Liver (tissue), 9 donors: ENCODE data around the gene BRIP1. TPM values are rescaled to one million over a fixed set of nuclear protein-coding genes. Genes with fewer than 3 reads are reported as not detected.

Experiments
- DNase-seq: peaks from one replicate; pipeline ENCODE4 v3.0.0-alpha.2; 2017; ENCODE audit warnings: low spot score
- H3K27ac ChIP-seq, 2 donors: one replicate each; pipeline ENCODE4 v1.7.0; 2013; ENCODE audit warnings: inconsistent platforms in 2 of 2, low read length in 2 of 2, control low read depth in 1 of 2, low read depth in 1 of 2, mild to moderate bottlenecking in 1 of 2
- H3K27me3 ChIP-seq, 4 donors: one replicate each; pipeline versions ENCODE4 v1.6.1 to v1.7.0; 2013; ENCODE audit warnings: low read length in 3 of 4, inconsistent platforms in 1 of 4, mild to moderate bottlenecking in 1 of 4, moderate library complexity in 1 of 4; ENCODE audit not compliant: control insufficient read depth in 4 of 4, insufficient read depth in 4 of 4
- H3K36me3 ChIP-seq, 4 donors: one replicate each; pipeline versions ENCODE4 v1.6.1 to v1.7.0; 2013; ENCODE audit warnings: low read length in 3 of 4, mild to moderate bottlenecking in 3 of 4, low read depth in 1 of 4, moderate library complexity in 1 of 4; ENCODE audit not compliant: control insufficient read depth in 4 of 4, insufficient read depth in 3 of 4
- H3K4me1 ChIP-seq, 4 donors: one replicate each; pipeline versions ENCODE4 v1.6.1 to v1.7.0; 2013; ENCODE audit warnings: low read length in 3 of 4, mild to moderate bottlenecking in 3 of 4, moderate library complexity in 1 of 4; ENCODE audit not compliant: control insufficient read depth in 4 of 4, insufficient read depth in 4 of 4
- H3K4me3 ChIP-seq, 3 donors: one replicate each; pipeline versions ENCODE4 v1.6.1 to v1.7.0; 2013; ENCODE audit warnings: low read length in 3 of 3, control low read depth in 1 of 3, low read depth in 1 of 3, mild to moderate bottlenecking in 1 of 3
- H3K9ac ChIP-seq, 2 donors: one replicate each; pipeline ENCODE4 v1.7.0; 2013; ENCODE audit warnings: low read length in 2 of 2, mild to moderate bottlenecking in 2 of 2, moderate library complexity in 2 of 2, control low read depth in 1 of 2, low read depth in 1 of 2
- H3K9me3 ChIP-seq, 4 donors: one replicate each; pipeline versions ENCODE4 v1.6.1 to v1.7.0; 2013; ENCODE audit warnings: low read length in 3 of 4; ENCODE audit not compliant: control insufficient read depth in 4 of 4
- EGR1 ChIP-seq, 2 donors: IDR thresholded peaks; 2 replicates each; pipeline ENCODE4 v1.6.1; 2016 to 2018; ENCODE audit warnings: antibody characterized with exemption in 2 of 2, low read depth in 2 of 2
- FOXA1 ChIP-seq: IDR thresholded peaks from 2 replicates; pipeline ENCODE4 v1.6.1; 2016; ENCODE audit warnings: antibody characterized with exemption
- FOXA2 ChIP-seq: IDR thresholded peaks from 2 replicates; pipeline ENCODE4 v1.6.1; 2016; ENCODE audit warnings: antibody characterized with exemption
- HNF4A ChIP-seq, 2 donors: conservative IDR thresholded peaks; 2 replicates each; pipeline ENCODE4 v1.6.1; 2016; ENCODE audit warnings: antibody characterized with exemption in 2 of 2, mild to moderate bottlenecking in 2 of 2
- JUND ChIP-seq, 2 donors: IDR thresholded peaks; 2 replicates each; pipeline ENCODE4 v1.6.1; 2016; ENCODE audit warnings: antibody characterized with exemption in 2 of 2
- NR2F2 ChIP-seq: IDR thresholded peaks from 2 replicates; pipeline ENCODE4 v1.6.1; 2016; ENCODE audit warnings: antibody characterized with exemption
- RAD21 ChIP-seq, 2 donors: IDR thresholded peaks; 2 replicates each; pipeline ENCODE4 v1.6.1; 2016; ENCODE audit warnings: antibody characterized with exemption in 2 of 2, mild to moderate bottlenecking in 2 of 2
- RXRA ChIP-seq, 2 donors: IDR thresholded peaks; 2 replicates each; pipeline ENCODE4 v1.6.1; 2017 to 2018; ENCODE audit warnings: antibody characterized with exemption in 2 of 2, mild to moderate bottlenecking in 1 of 2
- SP1 ChIP-seq: IDR thresholded peaks from 2 replicates; pipeline ENCODE4 v1.6.1; 2018; ENCODE audit warnings: antibody characterized with exemption, mild to moderate bottlenecking
- TAF1 ChIP-seq: conservative IDR thresholded peaks from 2 replicates; pipeline ENCODE4 v1.6.1; 2016; ENCODE audit warnings: antibody characterized with exemption, mild to moderate bottlenecking
- YY1 ChIP-seq: IDR thresholded peaks from 2 replicates; pipeline ENCODE4 v1.6.1; 2016; ENCODE audit warnings: antibody characterized with exemption, mild to moderate bottlenecking
- WGBS: extraction: QIAGEN DNeasy Blood & Tissue Kit; methylation state at CpG from one replicate; pipeline ENCODE4 v1.1.7; 2013; 5-methylcytosine and 5-hydroxymethylcytosine counted together
- polyA plus RNA-seq, 2 donors: library from polyadenylated mRNA; stranded (reverse) in 1 of 2; unstranded in 1 of 2; fragments of 200-250 nt in 1 of 2; fragments of >200 nt in 1 of 2; fragmentation: Nextera tagmentation in 1 of 2; extraction: Ambion mirVana in 1 of 2; gene quantifications; one replicate each; pipeline versions ENCODE4 v1.2.1 to v1.2.3, GENCODE V29; 2013 to 2015
- total RNA-seq, 2 donors: library from RNA; depleted of rRNA; stranded (reverse); fragments of >200 nt; gene quantifications; one replicate each; pipeline ENCODE4 v1.2.3, GENCODE V29; 2014
- TF ChIP-seq, protein P1 (sequence below): IDR thresholded peaks from 2 replicates; pipeline ENCODE4 v1.6.1; 2016; ENCODE audit warnings: antibody characterized with exemption, mild to moderate bottlenecking
- TF ChIP-seq, protein P2 (sequence below): IDR thresholded peaks from 2 replicates; pipeline ENCODE4 v1.6.1; 2016; ENCODE audit warnings: antibody characterized with exemption
- TF ChIP-seq, protein P3 (sequence below): IDR thresholded peaks from 2 replicates; pipeline ENCODE4 v1.6.1; 2016; ENCODE audit warnings: antibody characterized with exemption
- TF ChIP-seq, protein P4 (sequence below): IDR thresholded peaks from 2 replicates; pipeline ENCODE4 v1.6.1; 2016; ENCODE audit warnings: antibody characterized with exemption
- donor health status: healthy.
- donor health status: healthy.
- donor health status: healthy.
- donor health status: healthy.
- donor health status: healthy.

BRIP1 gene
- total and polyA plus RNA-seq, 4 donors, result 0.24 to 10.3 (median 0.90) TPM

DNA sequence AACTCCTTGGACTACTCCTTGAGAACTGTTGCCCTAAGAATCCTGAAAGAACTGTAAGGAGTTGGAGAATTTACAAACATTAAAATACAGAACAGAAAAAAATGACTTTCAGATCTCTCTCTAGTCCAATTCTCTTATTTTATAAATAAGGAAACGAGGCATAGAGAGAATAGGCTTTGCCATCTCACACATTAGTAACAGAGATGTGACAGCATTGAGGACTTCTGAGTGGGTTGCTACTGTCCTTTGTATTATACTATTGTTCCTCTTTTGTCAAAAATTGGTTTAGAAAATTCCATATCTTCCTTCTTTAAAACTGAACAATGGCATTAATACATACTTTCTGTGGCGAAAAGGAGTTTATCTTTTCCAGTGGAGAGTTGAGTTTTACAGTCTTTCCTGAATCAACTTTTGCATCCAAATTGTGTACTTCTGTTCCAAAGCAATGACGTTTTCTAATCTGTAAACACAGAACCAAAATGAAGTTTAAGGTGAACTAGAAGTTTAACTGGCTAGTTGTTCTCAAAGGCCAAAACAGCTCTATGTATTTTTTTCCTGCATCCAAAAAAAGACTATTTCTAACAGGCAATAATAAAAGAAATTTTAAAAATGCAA is 16.5 kb downstream of the BRIP1 start:
- Histone ChIP-seq H3K4me1 (no peaks in the 10 kb centered on the region), H3K9ac (no peak overlapping the region), H3K4me3 (no peak overlapping the region), H3K36me3 (no peaks in the 10 kb centered on the region), H3K27me3 (no peaks in the 10 kb centered on the region), H3K27ac (no peak overlapping the region), H3K9me3 (no peaks in the 10 kb centered on the region)
- TF ChIP-seq RXRA (IDR thresholded peaks at IDR 0.05) (no peak), SP1 (no peak), YY1 (no peak), EGR1 (IDR thresholded peaks at IDR 0.05; ENCODE audit: low read depth in 2 of 2) (no peak), FOXA2 (no peak)
- WGBS, result 88% methylated on average over 3 of the region's 3 CpGs
- no peak for DNase-seq

DNA sequence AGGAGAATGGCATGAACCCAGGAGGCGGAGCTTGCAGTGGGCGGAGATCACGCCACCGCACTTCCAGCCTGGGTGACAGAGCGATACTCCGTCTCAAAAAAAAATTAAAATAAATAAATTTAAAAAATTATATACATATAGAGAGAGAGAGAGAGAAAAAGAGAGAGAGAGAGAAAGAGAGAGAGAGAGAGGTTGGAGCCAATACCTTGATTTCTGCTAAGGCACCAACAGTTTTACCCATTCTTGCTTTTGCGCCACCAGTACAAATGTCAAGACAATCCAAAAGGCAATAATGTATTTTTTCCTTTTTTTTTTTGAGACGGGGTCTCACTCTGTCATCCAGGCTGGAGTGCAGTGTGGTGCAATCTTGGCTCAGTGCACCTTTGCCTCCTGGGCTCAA is 17.2 kb downstream of the BRIP1 start:
- no peaks in the 10 kb centered on the region for H3K4me1 ChIP-seq
- no peak overlapping the region for H3K4me3 ChIP-seq
- no peaks in the 10 kb centered on the region for H3K27me3 ChIP-seq
- DNase-seq, result no peak
- H3K9ac ChIP-seq, result no peak overlapping the region
- H3K9me3 ChIP-seq, result no peaks in the 10 kb centered on the region
- no peak overlapping the region for H3K27ac ChIP-seq
- TF ChIP-seq YY1 (no peak), RAD21 (IDR thresholded peaks at IDR 0.05) (no peak), EGR1 (IDR thresholded peaks at IDR 0.05; ENCODE audit: low read depth in 2 of 2) (no peak), FOXA1 (no peak), RXRA (IDR thresholded peaks at IDR 0.05) (no peak), HNF4A (conservative IDR thresholded peaks at IDR 0.05) (no peak), TAF1 (no peak), JUND (IDR thresholded peaks at IDR 0.05) (no peak), SP1 (no peak)
- TF ChIP-seq, protein P1, sequence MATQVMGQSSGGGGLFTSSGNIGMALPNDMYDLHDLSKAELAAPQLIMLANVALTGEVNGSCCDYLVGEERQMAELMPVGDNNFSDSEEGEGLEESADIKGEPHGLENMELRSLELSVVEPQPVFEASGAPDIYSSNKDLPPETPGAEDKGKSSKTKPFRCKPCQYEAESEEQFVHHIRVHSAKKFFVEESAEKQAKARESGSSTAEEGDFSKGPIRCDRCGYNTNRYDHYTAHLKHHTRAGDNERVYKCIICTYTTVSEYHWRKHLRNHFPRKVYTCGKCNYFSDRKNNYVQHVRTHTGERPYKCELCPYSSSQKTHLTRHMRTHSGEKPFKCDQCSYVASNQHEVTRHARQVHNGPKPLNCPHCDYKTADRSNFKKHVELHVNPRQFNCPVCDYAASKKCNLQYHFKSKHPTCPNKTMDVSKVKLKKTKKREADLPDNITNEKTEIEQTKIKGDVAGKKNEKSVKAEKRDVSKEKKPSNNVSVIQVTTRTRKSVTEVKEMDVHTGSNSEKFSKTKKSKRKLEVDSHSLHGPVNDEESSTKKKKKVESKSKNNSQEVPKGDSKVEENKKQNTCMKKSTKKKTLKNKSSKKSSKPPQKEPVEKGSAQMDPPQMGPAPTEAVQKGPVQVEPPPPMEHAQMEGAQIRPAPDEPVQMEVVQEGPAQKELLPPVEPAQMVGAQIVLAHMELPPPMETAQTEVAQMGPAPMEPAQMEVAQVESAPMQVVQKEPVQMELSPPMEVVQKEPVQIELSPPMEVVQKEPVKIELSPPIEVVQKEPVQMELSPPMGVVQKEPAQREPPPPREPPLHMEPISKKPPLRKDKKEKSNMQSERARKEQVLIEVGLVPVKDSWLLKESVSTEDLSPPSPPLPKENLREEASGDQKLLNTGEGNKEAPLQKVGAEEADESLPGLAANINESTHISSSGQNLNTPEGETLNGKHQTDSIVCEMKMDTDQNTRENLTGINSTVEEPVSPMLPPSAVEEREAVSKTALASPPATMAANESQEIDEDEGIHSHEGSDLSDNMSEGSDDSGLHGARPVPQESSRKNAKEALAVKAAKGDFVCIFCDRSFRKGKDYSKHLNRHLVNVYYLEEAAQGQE, result no peak
- TF ChIP-seq, protein P2, sequence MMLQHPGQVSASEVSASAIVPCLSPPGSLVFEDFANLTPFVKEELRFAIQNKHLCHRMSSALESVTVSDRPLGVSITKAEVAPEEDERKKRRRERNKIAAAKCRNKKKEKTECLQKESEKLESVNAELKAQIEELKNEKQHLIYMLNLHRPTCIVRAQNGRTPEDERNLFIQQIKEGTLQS, result no peak
- TF ChIP-seq, protein P3, sequence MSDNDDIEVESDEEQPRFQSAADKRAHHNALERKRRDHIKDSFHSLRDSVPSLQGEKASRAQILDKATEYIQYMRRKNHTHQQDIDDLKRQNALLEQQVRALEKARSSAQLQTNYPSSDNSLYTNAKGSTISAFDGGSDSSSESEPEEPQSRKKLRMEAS, result no peak
- H3K36me3 ChIP-seq, result no peaks in the 10 kb centered on the region
- 97% methylated on average over 8 of the region's 8 CpGs for WGBS

DNA sequence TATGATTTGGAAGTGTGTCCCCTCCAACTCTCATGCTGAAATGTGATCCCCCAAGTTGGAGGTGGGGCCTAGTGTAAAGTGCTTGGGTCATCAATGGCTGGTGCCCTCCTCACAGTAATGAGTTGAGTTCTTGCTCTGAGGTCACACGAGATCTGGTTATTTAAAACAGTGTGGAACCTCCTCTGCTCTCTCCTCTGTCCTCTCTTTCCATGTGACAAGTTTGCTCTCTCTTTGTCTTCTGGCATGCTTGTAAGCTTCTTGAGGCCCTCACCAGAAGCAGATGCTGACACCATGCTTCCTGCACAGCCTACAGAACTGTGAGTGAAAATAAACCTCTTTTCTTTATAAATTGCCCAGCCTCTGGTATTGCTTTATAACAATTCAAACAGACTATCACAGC is 19.9 kb downstream of the BRIP1 start:
- 98% methylated on average over 1 of the region's 1 CpG for WGBS
- Histone ChIP-seq H3K9me3 (no peaks in the 10 kb centered on the region), H3K36me3 (no peaks in the 10 kb centered on the region), H3K27ac (no peak overlapping the region), H3K27me3 (no peaks in the 10 kb centered on the region), H3K9ac (no peak overlapping the region), H3K4me3 (no peak overlapping the region), H3K4me1 (no peaks in the 10 kb centered on the region)
- TF ChIP-seq NR2F2, result no peak
- TF ChIP-seq EGR1 (IDR thresholded peaks at IDR 0.05; ENCODE audit: low read depth in 2 of 2), result no peak
- no peak for TF ChIP-seq FOXA2
- TF ChIP-seq, protein P4, sequence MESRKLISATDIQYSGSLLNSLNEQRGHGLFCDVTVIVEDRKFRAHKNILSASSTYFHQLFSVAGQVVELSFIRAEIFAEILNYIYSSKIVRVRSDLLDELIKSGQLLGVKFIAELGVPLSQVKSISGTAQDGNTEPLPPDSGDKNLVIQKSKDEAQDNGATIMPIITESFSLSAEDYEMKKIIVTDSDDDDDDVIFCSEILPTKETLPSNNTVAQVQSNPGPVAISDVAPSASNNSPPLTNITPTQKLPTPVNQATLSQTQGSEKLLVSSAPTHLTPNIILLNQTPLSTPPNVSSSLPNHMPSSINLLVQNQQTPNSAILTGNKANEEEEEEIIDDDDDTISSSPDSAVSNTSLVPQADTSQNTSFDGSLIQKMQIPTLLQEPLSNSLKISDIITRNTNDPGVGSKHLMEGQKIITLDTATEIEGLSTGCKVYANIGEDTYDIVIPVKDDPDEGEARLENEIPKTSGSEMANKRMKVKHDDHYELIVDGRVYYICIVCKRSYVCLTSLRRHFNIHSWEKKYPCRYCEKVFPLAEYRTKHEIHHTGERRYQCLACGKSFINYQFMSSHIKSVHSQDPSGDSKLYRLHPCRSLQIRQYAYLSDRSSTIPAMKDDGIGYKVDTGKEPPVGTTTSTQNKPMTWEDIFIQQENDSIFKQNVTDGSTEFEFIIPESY, result no peak
- DNase-seq, result no peak
